ENCODE data around the gene FRAS1.

FRAS1 gene

DNA sequence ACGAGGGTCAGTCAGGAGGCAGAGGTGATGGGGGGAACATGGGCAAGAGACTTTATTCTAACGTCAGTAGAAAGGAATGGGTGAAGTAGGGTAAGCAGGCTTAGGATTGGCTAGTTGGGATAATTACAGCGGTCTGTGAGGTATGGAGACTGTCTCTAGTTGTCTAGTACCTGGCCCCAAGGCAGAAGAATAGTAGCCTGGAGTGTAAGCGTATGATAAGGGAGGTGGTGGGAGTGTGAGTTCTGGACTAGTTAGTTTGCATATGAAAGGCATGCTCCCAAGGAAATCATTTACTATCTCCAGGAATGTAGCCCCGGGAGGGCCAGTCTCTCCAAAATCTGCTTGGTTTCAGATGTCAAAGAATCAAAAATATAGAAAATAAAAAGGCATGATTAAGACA lies 274.8 kb downstream of the FRAS1 start:
- no peak for DNase-seq

DNA sequence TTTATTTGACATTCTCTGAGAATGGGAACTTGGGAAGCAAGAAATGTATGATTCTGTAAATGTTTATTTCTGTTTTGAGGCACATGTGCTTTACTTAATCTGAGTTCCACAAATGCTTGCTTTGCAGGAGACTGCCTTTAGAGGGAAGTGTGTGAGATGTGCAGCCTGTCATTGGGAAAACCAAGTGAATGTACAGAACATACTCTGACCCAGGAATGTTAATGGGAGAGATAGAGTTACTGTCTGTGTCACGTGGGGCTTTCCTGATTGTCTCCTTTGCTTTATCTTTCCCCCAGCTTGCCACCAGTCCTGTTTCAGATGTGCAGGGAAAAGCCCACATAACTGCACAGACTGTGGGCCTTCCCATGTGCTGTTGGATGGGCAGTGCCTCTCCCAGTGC lies 275.9 kb downstream of the FRAS1 start:
- DNase-seq, result no peak

- peak; percentile 44 for DNase-seq
These were observed 279.2 kb downstream of the FRAS1 start for GRCh38 chr4:78336093-78336943.

DNA sequence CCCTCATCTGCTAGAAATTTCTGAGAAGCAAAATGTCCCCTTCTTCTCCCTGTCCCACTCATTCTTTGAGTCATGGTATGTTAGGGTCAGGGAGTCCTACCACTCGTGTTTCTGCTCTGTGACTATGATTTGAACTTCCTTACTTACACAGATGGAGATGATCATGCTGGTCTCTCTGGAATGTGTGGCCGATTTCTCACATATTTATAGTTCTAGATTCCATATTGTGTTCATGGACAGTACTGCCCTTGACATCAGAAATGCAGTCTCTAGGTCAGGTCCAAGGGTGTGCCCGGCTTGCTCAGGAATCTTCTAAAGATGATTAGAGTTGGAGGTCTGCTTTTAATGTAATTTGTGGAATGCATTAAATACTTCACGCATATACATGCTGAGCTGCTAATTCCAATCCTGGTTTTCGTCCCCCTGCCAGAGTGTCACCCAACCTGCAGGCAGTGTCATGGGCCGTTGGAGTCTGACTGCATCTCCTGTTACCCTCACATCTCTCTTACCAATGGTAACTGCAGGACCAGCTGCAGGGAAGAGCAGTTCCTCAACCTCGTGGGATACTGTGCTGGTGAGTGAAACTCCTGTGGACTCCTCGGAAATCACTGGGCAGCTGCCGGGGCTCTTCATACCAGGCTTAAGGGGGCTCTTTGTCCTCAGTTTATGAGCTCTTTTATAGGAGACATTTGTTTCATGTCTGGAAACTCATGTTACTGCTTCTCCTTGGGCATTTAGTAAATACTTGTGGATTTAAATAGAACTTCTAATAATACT lies 280.3 kb downstream of the FRAS1 start:
- DNase-seq, result no peak

DNA sequence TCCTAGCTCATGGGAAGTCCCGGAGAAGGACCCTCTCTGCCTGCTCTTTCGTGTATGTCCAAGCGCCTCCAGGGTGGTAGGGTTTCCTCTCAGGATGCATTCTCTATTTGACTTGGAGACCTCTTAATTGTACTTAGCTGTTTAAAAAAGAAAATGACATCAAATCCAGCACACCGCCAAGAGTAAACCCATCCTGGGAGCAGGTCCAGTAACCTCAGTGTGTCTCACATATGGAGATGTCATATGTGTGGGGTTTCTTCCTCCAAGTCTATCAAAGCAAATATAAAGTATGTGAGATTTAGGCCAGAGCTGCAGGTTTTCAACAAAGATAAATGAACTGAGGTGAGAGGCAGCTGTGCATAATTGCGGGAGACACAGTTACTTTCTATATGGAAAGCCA lies 285.0 kb downstream of the FRAS1 start:
- no peak for DNase-seq

DNA sequence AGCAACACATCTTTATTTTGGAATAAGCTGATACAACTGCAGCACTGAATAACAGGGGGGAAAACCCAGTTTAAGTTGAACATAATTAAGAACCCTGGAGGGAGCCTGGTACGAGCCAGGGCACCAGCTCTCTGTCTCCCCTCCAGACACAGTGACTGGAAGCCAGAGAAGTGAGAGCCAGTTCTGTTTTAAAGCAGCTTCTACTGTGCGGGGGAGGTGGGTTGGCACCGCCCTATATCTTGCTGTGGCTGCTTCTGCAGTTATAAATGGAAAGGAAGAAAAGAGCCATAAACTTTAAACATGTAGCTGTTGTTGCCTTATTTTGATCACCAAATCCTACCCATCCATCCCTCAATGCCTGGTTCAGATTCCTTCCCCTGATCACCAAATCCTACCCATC lies 286.6 kb downstream of the FRAS1 start:
- DNase-seq, result no peak

DNA sequence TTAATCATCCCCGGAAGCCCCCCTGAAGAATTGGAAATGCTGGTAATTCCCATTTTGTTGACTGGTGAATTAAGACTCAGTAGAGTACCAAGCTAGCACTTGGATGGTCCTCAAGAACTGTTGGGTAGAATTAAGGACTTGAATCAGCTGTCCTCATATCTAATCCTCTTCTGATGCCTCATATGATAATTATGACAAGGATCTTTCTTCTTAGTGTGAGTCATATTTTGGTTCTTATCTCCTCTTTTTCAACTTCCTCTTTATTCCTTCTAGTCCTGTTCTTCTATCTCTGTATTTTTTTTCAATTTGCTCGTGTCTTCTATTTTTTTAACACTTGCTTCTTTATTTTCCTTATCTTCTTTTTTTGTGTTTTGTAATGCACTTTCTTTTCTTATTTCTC lies 288.1 kb downstream of the FRAS1 start:
- no peak for DNase-seq

DNA sequence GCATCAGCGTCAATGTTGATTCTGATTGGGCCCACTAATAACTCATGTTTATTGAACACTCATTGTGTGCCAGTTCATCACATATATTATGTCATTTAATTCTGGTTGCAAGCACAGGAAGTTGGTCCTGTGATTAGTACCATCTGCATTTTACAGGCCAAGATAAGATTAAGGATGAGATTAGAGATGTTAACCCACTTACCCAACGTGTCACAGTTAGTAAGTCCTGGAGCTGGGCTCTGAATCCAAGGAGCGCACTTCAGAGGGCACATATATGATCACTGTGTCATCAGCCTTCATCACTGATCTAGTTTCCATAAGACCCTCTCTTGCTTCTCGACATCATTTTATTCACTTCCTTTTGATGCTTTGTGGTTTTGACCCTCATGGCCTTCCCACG lies 289.1 kb downstream of the FRAS1 start:
- peak; percentile 78 for DNase-seq

- DNase-seq, result no peak
These were observed 290.4 kb downstream of the FRAS1 start for GRCh38 chr4:78347527-78347926.

GRCh38 chr4:78353921-78354320 lies 296.8 kb downstream of the FRAS1 start:
- DNase-seq, result no peak

- peak; percentile 31 for DNase-seq
These were observed 297.7 kb downstream of the FRAS1 start for GRCh38 chr4:78354782-78355181.

- DNase-seq, result peak; percentile 45
These were observed 298.2 kb downstream of the FRAS1 start for GRCh38 chr4:78355306-78355705.

- no peak for DNase-seq
These were observed 299.2 kb downstream of the FRAS1 start for GRCh38 chr4:78356251-78356786.

- no peak for DNase-seq
These were observed 300.0 kb downstream of the FRAS1 start for GRCh38 chr4:78357122-78357521.

GRCh38 chr4:78360466-78360865 lies 303.3 kb downstream of the FRAS1 start:
- no peak for DNase-seq

- DNase-seq, result no peak
These were observed 304.5 kb downstream of the FRAS1 start for GRCh38 chr4:78361621-78362120.

GRCh38 chr4:78362310-78362709 lies 305.2 kb downstream of the FRAS1 start:
- DNase-seq, result no peak

- no peak for DNase-seq
These were observed 306.0 kb downstream of the FRAS1 start for GRCh38 chr4:78363031-78363570.

DNA sequence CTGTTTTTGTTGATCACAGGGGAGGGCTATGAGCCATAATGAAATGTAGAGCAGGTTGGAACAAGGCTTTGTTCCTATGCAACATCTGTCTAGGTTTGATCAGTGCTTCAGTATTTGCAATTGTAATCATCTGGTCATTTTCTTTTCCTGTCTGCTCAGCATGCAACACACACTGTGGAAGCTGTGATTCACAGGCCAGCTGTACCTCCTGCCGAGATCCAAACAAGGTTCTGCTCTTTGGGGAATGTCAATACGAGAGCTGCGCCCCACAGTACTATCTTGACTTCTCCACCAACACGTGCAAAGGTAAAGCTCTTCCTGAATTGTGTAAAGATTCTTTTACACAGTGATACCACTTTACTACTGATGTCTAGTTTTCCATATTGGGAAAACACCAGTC lies 312.6 kb downstream of the FRAS1 start:
- DNase-seq, result no peak

DNA sequence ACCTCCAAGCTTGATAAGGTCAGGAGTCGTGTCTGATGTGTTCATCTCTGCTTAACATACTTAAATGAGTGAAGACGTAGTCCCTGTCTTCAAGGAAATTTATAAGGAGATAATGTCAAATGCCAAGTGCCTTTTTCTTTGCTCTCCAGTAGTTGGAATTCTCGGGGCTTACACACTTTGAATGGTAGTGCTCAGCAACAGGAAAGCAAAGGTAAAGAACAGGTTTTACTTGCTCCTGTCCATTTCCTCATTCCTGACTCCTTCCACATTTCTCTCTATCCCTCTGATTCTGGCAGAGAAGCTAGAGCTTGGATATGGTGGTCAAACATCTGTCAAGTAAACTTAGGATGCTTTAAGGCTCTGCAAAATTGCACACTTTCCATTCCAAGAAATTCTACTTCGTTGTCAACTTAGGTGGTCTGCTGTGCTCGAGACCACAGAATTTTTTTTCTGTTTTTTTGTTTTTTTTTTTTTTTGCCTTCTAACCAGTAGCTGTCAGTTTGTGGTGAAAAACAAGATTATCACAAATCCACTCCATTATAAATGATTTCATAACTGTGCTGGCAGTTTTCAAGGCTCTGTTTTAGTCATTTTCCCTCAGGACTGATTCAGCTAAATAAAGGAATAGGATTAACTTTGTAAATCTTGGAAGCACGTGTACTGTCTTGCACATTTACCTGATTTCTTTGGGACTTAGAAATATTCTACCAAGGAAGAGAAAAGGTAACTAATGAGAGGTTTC lies 313.7 kb downstream of the FRAS1 start:
- DNase-seq, result no peak

GRCh38 chr4:78372355-78372988 lies 315.3 kb downstream of the FRAS1 start:
- DNase-seq, result no peak

DNA sequence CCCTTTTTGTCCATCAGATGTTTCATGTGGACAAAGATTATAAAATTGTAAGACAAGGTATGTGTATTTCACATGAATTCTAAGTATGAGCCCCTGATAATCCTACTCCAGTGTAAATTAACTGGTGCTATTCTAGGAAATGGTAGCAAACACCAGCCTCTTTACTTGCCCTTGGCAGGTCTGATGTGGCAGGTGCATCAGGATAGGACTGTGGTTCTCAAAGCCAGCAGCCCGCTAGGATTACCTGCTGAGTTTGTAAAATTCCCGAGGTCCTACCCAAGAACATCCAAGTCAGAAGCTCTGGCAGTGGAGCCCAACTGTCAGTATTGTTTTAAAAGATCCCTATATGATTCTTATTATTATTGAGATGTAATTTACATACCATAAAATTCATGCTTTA lies 320.4 kb downstream of the FRAS1 start:
- no peak for DNase-seq

Measured in NCI-H82 (cell line).